GM18505 (cell line): Measurements from ENCODE around the gene UBE2QL1.
A peak's percentile ranks its signal among the peaks of the same experiment; 100 is the strongest.

ENCODE experiments used
- ATAC-seq: cut with Tn5 transposase; IDR thresholded peaks from one replicate; pipeline ENCODE4 v1.9.1; 2021; ENCODE audit not compliant: unreplicated experiment
- POLR2A ChIP-seq: IDR thresholded peaks from 4 replicates; pipeline ENCODE4 v1.6.1; 2011; ENCODE audit warnings: borderline replicate concordance; ENCODE audit not compliant: insufficient read depth, insufficient read length; ENCODE audit errors: extremely low read depth

UBE2QL1 gene

DNA sequence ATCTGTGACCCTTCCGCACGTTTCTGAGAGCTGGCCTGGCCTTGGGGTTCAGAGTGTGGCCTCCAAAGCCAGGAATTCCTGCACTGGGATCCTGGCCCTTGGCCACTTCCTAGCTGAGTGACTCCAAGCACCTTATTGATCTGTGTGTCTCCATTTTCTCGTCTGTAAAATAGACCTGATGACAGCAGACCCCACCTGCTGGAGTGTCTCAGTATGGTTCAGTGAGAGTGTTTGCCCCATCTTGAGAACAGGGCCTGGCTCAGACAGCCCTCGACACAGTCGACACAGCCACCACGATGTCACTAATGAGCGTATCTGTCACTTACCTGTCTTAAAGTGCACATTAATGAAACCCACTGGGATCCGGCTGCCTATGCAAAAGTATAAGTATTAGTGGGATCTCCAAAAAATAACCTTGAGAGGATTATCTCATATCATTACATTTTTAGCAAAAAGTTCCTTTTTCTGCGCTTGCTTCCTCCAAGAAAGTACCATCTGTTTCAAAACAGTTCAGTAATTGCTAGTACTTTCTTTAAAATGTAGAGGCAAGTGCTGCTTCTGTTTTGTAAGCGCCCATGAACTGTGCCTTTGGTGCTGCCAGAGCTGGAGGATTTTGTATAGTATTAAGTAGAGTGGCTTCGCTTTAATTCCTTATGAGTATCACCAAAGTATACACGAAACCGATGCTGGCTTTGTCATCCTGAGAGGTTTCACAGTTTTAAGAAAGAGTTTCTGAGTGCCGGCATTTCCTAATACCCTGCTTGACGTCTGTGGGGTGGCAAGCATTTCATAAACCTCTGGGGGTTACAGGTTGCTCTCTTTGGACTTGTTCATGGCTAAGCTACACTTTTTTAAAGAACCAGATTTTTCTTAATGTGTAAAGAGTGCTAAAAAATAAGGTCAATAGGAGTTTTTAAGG lies 31.7 kb downstream of the UBE2QL1 start:
- ATAC-seq: peak; percentile 47
- no peak for TF ChIP-seq POLR2A

DNA sequence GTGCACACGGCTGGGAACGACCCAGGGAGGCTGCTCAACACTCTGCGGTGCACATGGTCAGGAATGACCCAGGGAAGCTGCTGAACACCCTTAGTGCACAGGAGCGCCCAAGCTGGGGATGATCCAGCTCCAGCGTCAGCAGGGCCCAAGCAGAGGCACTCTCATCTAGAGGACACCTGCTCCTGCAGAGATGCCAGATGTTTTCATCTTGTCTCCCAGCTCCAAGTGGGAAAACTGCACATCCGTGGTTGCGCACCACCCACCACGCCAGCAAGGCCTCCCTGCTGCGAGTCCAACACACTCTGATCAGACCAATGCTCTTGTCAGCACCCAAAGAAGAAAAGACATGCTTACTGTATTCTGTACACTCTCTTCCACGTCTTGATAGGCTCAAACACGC lies 34.1 kb downstream of the UBE2QL1 start:
- ATAC-seq: no peak
- no peak for TF ChIP-seq POLR2A

DNA sequence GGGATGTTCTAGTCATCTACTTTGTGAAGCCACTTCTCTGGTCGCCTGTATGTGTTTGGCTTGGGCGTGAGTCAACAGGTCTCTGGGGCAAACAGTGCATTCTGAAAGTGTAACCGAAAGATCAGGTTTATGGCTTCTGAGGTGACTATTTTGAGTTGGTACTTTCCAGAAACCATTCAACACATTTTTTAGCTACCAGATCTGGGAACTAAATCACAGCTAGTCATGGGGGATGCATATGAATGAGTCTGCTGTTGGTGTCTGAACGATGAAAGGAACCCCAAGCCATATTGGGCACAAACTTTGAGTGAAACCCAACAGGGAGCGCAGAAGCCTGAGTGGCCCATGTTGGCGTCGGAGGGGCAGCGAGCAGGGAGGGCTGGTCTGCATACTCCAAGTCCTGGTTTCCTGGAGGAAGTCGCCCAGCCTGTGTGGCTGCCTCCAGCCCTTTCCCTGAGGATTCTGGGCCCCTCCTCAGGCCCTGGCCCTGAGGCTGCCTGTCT lies 35.3 kb downstream of the UBE2QL1 start:
- ATAC-seq: peak; percentile 88
- TF ChIP-seq POLR2A: no peak

DNA sequence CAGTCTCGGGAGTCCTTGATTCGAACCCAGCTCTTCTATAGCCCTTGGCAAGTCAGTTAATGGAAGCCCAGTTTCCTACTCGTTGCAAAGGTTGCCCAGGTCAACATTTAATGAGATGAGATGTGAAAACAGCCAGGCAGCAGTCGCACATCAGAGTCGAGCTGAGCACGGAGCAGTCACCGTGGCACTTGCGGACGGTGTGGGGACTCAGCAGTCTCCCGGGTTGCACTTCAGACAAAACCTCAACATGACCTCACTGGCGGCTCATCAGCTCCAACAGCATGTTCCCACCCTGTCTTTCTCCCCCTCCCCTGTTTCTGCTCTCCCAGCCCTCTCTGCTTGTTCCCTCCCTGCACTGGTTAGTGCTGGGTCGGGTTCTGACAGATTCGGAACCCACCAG lies 35.8 kb downstream of the UBE2QL1 start:
- TF ChIP-seq POLR2A: no peak
- no peak for ATAC-seq

DNA sequence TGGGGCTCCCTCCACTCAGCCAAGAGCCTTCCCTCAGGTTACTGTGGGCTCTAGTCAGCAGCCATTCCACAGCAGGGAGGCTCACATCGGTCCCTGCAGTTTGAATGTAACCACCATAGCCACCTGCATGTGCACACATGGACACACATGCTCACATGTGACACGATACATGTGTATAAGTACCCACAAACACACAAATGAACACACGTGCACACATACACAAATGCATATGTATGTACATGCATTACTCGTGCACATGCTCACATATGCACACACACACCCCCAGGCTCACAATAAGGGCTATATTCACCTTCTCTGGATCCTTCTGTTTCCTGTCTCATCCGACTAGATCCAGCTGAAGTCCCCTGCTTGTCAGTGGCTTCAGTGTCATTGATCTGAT lies 36.2 kb downstream of the UBE2QL1 start:
- ATAC-seq: no peak
- TF ChIP-seq POLR2A: no peak

DNA sequence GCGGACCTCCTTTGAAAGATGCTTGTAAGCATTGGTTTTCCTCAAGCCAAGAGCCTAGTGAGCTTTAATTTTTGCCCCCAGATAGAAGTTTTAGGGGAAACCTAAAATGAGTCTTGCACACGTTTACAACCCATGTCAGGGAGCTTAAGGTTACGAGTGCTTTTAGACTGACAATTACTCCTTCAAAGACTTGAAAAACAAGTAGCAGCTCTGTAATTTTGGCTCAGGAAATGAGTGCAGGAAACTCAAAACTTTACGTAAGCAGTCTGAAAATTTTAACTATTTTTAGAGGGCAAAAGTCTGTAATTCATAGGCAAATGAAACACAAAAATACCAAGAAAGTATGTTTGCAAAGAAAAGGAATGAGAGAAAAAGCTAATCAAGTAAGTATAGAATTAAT lies 36.8 kb downstream of the UBE2QL1 start:
- TF ChIP-seq POLR2A: no peak
- ATAC-seq: no peak

DNA sequence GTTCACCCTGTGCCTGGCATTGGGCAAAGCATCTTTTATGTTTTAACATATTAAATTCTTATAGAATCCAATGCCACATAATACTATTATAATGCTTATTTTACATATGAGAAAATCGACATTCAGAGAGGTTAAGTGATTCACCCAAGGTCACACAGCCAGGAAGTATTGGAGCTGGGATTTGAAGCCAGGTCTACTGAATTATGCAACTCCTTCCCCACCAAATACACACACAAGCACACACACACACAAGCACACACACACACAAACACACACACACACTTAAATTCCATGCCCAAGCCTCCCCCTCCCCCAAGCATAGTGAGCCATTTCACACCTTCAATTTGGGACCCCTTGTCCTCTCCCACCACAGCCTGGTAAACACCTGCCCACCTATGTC lies 37.4 kb downstream of the UBE2QL1 start:
- no peak for ATAC-seq
- no peak for TF ChIP-seq POLR2A

DNA sequence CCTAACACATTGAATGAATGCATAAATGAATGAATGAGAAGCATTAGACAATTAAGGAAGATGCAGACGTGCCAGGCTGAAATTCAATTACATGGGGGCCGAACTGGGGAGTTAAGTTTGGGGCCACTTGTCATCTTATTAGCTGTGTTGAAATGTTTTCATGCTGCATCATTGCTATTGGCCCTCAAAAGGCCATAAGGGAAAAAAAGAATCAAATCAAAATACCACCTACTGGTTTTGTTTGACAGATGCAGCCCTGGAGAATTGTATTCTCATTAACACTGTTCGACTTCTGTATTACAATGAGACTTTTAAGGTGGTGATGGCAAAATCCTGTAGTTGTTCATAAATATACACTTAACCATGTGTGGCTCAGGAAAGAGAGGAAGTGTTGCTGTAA lies 38.4 kb downstream of the UBE2QL1 start:
- ATAC-seq: no peak
- TF ChIP-seq POLR2A: no peak

DNA sequence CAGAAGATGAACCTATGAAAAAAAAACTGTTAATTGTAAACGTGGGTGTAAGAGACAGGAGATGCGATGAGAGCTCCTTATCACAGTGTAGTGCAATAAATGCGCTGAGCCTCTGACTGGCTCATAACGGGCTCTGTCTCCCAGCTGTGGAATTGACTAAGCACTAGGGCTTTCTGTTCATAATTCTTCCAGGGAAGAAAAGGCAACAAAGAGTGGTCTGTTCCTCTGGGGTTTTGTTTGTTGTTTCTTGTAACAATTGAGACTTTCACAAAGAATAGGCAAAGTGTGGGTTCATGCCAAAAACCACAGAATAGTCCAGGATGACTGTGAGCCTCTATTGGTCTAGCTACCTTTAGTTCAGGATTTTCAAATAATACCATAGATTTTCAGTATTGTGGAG lies 39.4 kb downstream of the UBE2QL1 start:
- no peak for TF ChIP-seq POLR2A
- ATAC-seq: no peak

DNA sequence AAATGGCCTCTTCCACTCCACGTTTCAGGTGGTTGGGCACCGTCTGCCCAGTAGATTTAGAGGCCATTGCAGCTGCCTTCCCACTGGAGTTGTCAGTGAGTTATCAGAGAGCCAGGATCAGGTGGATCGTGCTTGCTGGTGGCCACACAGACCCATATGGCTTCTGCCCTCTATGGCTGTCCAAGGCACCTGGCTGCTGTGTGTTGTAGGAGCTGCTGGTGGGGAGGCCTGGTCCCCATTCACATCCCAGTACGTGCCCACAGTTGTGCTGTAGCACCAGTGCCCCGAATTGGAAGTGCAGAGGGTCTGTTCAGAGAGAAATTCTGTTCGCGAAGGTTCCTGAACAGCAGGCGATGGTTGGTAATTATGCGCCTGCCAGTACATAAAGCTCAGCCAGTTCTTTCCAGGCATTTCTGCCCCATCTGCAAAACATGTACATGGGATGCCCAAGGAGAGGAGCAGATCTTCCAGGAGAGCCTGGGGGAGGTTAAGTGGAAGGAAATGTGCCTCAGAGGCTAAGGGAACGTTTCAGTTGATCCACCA lies 41.1 kb downstream of the UBE2QL1 start:
- no peak for TF ChIP-seq POLR2A
- no peak for ATAC-seq

DNA sequence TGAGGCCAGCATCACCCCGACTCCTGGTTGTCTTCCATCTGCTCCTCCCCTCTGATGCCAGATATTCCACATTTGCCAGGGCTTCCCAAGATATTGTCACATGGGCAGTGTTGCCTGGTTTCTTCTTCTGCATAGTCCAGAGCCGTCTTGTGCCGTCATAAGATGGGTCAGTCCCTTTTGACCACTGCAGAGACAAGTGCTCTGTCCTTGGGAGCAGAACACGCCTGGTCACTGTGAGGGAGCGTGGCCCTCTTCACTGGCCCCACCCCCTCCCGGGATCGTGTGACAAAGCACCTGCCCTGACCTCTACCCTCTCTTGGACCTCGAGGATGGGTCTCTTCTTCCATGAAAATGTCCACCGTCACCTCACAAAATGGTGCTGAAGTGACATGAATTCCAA lies 41.6 kb downstream of the UBE2QL1 start:
- no peak for ATAC-seq
- no peak for TF ChIP-seq POLR2A

DNA sequence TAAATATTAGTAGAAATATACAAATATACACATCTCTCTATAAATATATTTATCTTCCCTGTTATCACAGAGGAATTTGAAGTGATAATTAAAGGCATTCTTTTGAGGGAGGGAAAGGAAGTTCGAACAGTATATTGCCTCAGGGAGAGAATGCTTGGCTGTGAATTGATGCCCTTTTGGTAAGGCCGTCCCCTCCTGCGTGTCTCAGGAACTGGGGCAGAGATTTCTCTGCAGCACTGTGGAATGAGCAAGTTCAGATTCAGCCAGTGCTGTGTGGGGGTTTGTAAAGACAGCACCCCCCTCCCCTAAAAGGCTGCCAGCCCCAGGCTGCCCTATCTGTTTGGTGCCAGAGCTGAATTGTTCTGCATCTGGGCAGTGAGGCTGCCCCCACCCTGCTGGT lies 42.0 kb downstream of the UBE2QL1 start:
- no peak for TF ChIP-seq POLR2A

DNA sequence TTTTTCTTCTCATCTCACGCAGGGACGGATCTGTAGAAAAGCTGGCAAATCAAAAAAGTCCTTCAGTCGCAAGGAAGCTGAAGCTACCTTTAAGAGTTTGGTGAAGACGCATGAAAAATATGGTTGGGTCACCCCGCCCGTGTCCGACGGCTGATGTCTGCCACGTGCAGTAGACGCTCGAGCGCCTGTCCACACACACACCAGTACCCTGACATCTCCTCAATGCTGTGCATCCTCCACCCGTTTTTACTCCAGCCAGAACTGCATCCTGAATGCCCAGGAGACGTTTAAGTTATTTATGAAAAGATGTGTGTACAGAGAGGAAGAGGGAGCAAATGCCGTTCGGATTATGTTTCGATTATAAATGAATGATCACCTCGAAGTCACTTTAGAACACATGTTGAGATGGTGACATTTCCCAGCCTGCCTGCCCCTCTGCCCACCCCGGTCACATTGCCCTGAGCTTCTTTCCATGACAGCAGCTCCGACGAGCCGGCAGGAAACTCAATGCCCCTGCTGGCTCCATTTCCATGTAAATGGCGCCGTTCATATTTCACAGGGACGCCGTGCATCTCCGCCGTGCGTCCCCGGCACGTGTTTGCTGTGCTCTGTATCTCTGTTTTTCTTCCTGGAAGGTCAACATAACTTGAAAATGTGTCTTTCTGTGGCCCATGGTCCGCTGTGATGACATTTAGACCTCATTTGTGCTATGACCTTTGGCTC lies 42.7 kb downstream of the UBE2QL1 start:
- no peak for ATAC-seq
- TF ChIP-seq POLR2A: no peak

More for the DNA sequence above, 42.0 kb downstream of the UBE2QL1 start:
- no peak for ATAC-seq

DNA sequence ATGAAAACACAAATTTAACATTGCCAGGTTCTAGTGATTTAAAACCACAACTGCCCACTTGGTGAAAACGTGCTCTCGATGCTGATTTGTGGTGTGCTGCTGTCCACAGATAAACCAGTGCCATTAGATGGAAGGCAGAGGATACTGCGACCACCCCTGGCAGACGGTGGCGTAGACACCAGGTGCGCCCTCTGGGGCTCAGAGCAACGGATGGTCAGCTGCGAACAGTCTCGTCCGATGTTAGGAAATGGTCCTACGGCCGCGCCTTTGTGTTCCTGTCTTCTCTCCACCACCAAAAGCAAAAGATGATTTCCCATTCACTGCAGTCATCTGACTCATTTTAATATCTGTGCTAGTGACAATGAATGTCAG lies 43.2 kb downstream of the UBE2QL1 start:
- no peak for TF ChIP-seq POLR2A
- no peak for ATAC-seq

DNA sequence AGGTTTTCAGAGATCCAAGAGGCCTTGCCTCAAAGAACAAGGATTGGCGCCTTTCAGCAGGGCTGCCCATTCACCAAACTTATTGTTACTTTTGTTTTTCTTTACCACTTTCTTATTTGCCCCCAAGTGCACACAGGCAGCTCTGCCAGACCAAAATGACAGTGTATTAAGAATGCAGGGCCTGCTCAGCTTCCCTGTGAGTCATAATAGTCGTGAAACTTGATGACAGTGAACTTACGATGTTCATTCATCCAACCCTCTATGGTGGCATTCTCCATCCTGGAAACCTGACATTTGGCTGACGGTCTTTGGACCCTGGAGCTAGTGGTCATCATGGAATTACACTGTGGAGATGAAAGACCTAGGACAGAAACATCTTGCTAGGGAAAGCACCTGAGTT lies 44.3 kb downstream of the UBE2QL1 start:
- ATAC-seq: no peak
- no peak for TF ChIP-seq POLR2A
